Activated B cell treated with CpG ODN at 0.5 μM for 24 hours (primary cell): ENCODE measurements around the gene NID1. TPM values are rescaled to one million over a fixed set of nuclear protein-coding genes. Genes with fewer than 3 reads are reported as not detected.

ENCODE experiments used
- ATAC-seq: fragments of 200-7000 bp; cut with Tn5 transposase; one replicate; pipeline ENCODE4 v1.10.0; 2021; ENCODE audit warnings: low read depth, mild to moderate bottlenecking, moderate library complexity
- CTCF ChIA-PET: fragments of 350-600 bp; sonication (Branson Sonifier 250); formaldehyde crosslinking; loops from one replicate; lab custom pipeline; 2021; ENCODE audit warnings: antibody characterized with exemption; lab: Charles Lee
- POLR2A ChIA-PET: fragments of 350-600 bp; sonication (Branson Sonifier 250); formaldehyde crosslinking; loops from one replicate; lab custom pipeline; 2021; ENCODE audit warnings: antibody characterized with exemption; lab: Charles Lee
- DNase-seq: peaks from one replicate; pipeline ENCODE4 v3.0.0; 2022
- H3K27ac Mint-ChIP-seq: one replicate; pipeline ENCODE4 v1.8.0; 2020; ENCODE audit warnings: mixed read lengths
- H3K27me3 Mint-ChIP-seq: one replicate; pipeline ENCODE4 v1.8.0; 2021; ENCODE audit warnings: mixed read lengths
- H3K36me3 Mint-ChIP-seq: one replicate; pipeline ENCODE4 v1.8.0; 2021; ENCODE audit warnings: low read depth, mixed read lengths
- H3K4me1 Mint-ChIP-seq: one replicate; pipeline ENCODE4 v1.8.0; 2021; ENCODE audit warnings: mixed read lengths
- H3K4me3 Mint-ChIP-seq: one replicate; pipeline ENCODE4 v1.8.0; 2020; ENCODE audit warnings: mild to moderate bottlenecking, mixed read lengths
- H3K9me3 Mint-ChIP-seq: one replicate; pipeline ENCODE4 v1.8.0; 2020; ENCODE audit warnings: mixed read lengths
- CTCF ChIP-seq: fragments of 200-600 bp; IDR thresholded peaks from one replicate; pipeline ENCODE4 v1.8.0; 2022; ENCODE audit warnings: antibody characterized with exemption, mild to moderate bottlenecking
- intact Hi-C: fragments of 100-400 bp; cut with micrococcal nuclease; formaldehyde crosslinking; loops from one replicate; pipeline ENCODE4 v1.15.1; 2024
- total RNA-seq: library from RNA; stranded (reverse); gene quantifications from 2 replicates; pipeline ENCODE4 v1.2.3, GENCODE V29; 2022

NID1 gene
- total RNA-seq, 1 donor from 2014 or later, result 0.04 TPM

- Mint-ChIP-seq H3K27me3 (peaks cover 3% of the 10 kb centered on the region), H3K36me3 (no peaks in the 10 kb centered on the region), H3K9me3 (no peaks in the 10 kb centered on the region), H3K4me1 (peaks cover 15% of the 10 kb centered on the region), H3K27ac (no peak overlapping the region), H3K4me3 (no peak overlapping the region)
- ATAC-seq, result no peak
- DNase-seq, result no peak
- no peak for TF ChIP-seq CTCF
- intact Hi-C loops, result no loop called here
- ChIA-PET CTCF (interaction anchor here (1.3 kb wide), 1 partner anchor 31 kb away, joined by 4 read pairs; no protein-coding TSS in a partner anchor), POLR2A (no interaction called here)
Observed at GRCh38 chr1:236002572-236002971, 62.3 kb downstream of the NID1 start.

GRCh38 chr1:236002025-236002390, 62.9 kb downstream of the NID1 start:
- Mint-ChIP-seq H3K27ac (no peak overlapping the region), H3K4me3 (no peak overlapping the region), H3K9me3 (no peaks in the 10 kb centered on the region), H3K27me3 (peaks cover 3% of the 10 kb centered on the region), H3K4me1 (peaks cover 15% of the 10 kb centered on the region), H3K36me3 (no peaks in the 10 kb centered on the region)
- intact Hi-C loops, result no loop called here
- no peak for DNase-seq
- POLR2A ChIA-PET, result no interaction called here
- ATAC-seq, result no peak
- CTCF ChIA-PET, result interaction anchor here (1.3 kb wide), 1 partner anchor 30 kb away, joined by 4 read pairs; no protein-coding TSS in a partner anchor
- TF ChIP-seq CTCF, result no peak

GRCh38 chr1:236000781-236001180, 64.1 kb downstream of the NID1 start:
- CTCF ChIA-PET, result no interaction called here
- POLR2A ChIA-PET, result no interaction called here
- Mint-ChIP-seq H3K4me1 (peaks cover 15% of the 10 kb centered on the region), H3K27ac (no peak overlapping the region), H3K36me3 (no peaks in the 10 kb centered on the region), H3K4me3 (no peak overlapping the region), H3K9me3 (no peaks in the 10 kb centered on the region), H3K27me3 (peaks cover 3% of the 10 kb centered on the region)
- ATAC-seq (no peak), DNase-seq (no peak)
- intact Hi-C loops, result no loop called here
- TF ChIP-seq CTCF, result no peak

GRCh38 chr1:235999259-235999925, 65.5 kb downstream of the NID1 start:
- Mint-ChIP-seq H3K36me3 (no peaks in the 10 kb centered on the region), H3K4me3 (peak overlapping the region; percentile 58), H3K27ac (peak overlapping the region; percentile 89), H3K27me3 (peaks cover 3% of the 10 kb centered on the region), H3K4me1 (peaks cover 15% of the 10 kb centered on the region), H3K9me3 (no peaks in the 10 kb centered on the region)
- ChIA-PET CTCF (interaction anchor here (1.4 kb wide), 1 partner anchor 28 kb away, joined by 8 read pairs; no protein-coding TSS in a partner anchor), POLR2A (interaction anchor here (1.0 to 1.7 kb wide), 6 partner anchors 28 to 162 kb away, joined by 3 to 7 read pairs (median 4); no protein-coding TSS in a partner anchor)
- no peak for DNase-seq
- intact Hi-C loops, result loop anchor here (1.0 to 2.0 kb wide), 4 partner anchors 28 to 131 kb away; no protein-coding TSS in a partner anchor
- TF ChIP-seq CTCF, result no peak
- peak; percentile 89 for ATAC-seq

GRCh38 chr1:235998812-235999211, 66.1 kb downstream of the NID1 start:
- peaks cover 3% of the 10 kb centered on the region for H3K27me3 Mint-ChIP-seq
- intact Hi-C loops, result loop anchor here (1.0 to 2.0 kb wide), 4 partner anchors 28 to 131 kb away; no protein-coding TSS in a partner anchor
- TF ChIP-seq CTCF, result no peak
- H3K36me3 Mint-ChIP-seq, result no peaks in the 10 kb centered on the region
- ATAC-seq (peak; percentile 11), DNase-seq (no peak)
- ChIA-PET POLR2A (interaction anchor here (1.0 to 1.7 kb wide), 6 partner anchors 27 to 161 kb away, joined by 3 to 7 read pairs (median 4); no protein-coding TSS in a partner anchor), CTCF (interaction anchor here (1.4 kb wide), 1 partner anchor 27 kb away, joined by 8 read pairs; no protein-coding TSS in a partner anchor)
- H3K4me1 Mint-ChIP-seq, result peaks cover 15% of the 10 kb centered on the region
- peak overlapping the region; percentile 6 for H3K4me3 Mint-ChIP-seq
- H3K27ac Mint-ChIP-seq, result peak overlapping the region; percentile 89
- H3K9me3 Mint-ChIP-seq, result no peaks in the 10 kb centered on the region
